Keratinocyte (primary cell): ENCODE data around the gene KCNJ6. TPM values are rescaled to one million over a fixed set of nuclear protein-coding genes. Genes with fewer than 3 reads are reported as not detected.

Experiments used
- DNase-seq: peaks from one replicate; pipeline ENCODE4 v3.0.0-alpha.2; 2011; ENCODE audit warnings: low read depth, missing footprints, low spot score
- FAIRE-seq: peaks from 2 replicates; lab custom pipeline; 2011; peaks lifted over from hg19 to GRCh38; lab: Jason Lieb, UNC
- H2AFZ ChIP-seq: 2 replicates; pipeline ENCODE4 v1.6.0; 2012; ENCODE audit warnings: low read length, control low read depth, inconsistent platforms; ENCODE audit not compliant: control insufficient read depth
- H3K27ac ChIP-seq: 2 replicates; pipeline ENCODE4 v1.5.1; 2011; ENCODE audit warnings: low read length; ENCODE audit not compliant: control insufficient read depth, insufficient read depth
- H3K27me3 ChIP-seq: 3 replicates; pipeline ENCODE4 v1.6.0; 2011; ENCODE audit warnings: low read length; ENCODE audit not compliant: control insufficient read depth, insufficient read depth; ENCODE audit errors: extremely low read depth
- H3K36me3 ChIP-seq, 2 experiments: 2 replicates in 1 of 2; 3 replicates in 1 of 2; pipeline ENCODE4 v1.5.1; 2011; ENCODE audit warnings: low read length in 2 of 2, mild to moderate bottlenecking in 1 of 2; ENCODE audit not compliant: control insufficient read depth in 2 of 2, insufficient read depth in 2 of 2; ENCODE audit errors: extremely low read depth in 1 of 2
- H3K4me1 ChIP-seq: 3 replicates; pipeline ENCODE4 v1.5.1; 2011; ENCODE audit warnings: low read length; ENCODE audit not compliant: control insufficient read depth, insufficient read depth; ENCODE audit errors: extremely low read depth
- H3K4me2 ChIP-seq: 3 replicates; pipeline ENCODE4 v1.6.0; 2011; ENCODE audit warnings: low read depth, low read length; ENCODE audit not compliant: control insufficient read depth, insufficient read depth; ENCODE audit errors: extremely low read depth
- H3K4me3 ChIP-seq, 3 experiments: fragments of 200-600 bp in 1 of 3; sonication (generic) in 1 of 3; 2 replicates in 2 of 3; 3 replicates in 1 of 3; pipeline ENCODE4 v1.5.1; 2011 to 2016; ENCODE audit warnings: low read length in 3 of 3, mild to moderate bottlenecking in 3 of 3, control low read depth in 2 of 3, inconsistent platforms in 1 of 3, low read depth in 1 of 3, mixed read lengths in 1 of 3, mixed run types in 1 of 3, moderate library complexity in 1 of 3; ENCODE audit not compliant: control insufficient read depth in 2 of 3, insufficient read depth in 2 of 3; ENCODE audit errors: extremely low read depth in 1 of 3
- H3K79me2 ChIP-seq: 2 replicates; pipeline ENCODE4 v1.6.0; 2012; ENCODE audit warnings: low read length; ENCODE audit not compliant: control insufficient read depth, insufficient read depth
- H3K9ac ChIP-seq: 3 replicates; pipeline ENCODE4 v1.6.0; 2011; ENCODE audit warnings: low read length; ENCODE audit not compliant: control insufficient read depth, insufficient read depth; ENCODE audit errors: extremely low read depth
- H3K9me1 ChIP-seq: 3 replicates; pipeline ENCODE4 v1.6.0; 2011; ENCODE audit warnings: low read length; ENCODE audit not compliant: control insufficient read depth, insufficient read depth; ENCODE audit errors: extremely low read depth
- H3K9me3 ChIP-seq: 2 replicates; pipeline ENCODE4 v1.5.1; 2012; ENCODE audit warnings: low read depth, low read length; ENCODE audit not compliant: control insufficient read depth
- H4K20me1 ChIP-seq: 3 replicates; pipeline ENCODE4 v1.6.0; 2011; ENCODE audit warnings: low read length; ENCODE audit not compliant: control insufficient read depth, insufficient read depth; ENCODE audit errors: extremely low read depth
- EZH2 ChIP-seq: IDR thresholded peaks from one replicate; pipeline ENCODE4 v1.6.1; 2012; ENCODE audit warnings: inconsistent platforms, mild to moderate bottlenecking, low read length, moderate library complexity
- dilution Hi-C: fragments of 300-500 bp; cut with MboI; formaldehyde crosslinking; loops from one replicate; pipeline ENCODE4 v1.7.0; 2020; ENCODE audit warnings: low sequenced_read_pairs; ENCODE audit not compliant: extremely low pct_ligation_motif_present
- polyA plus RNA-seq, 5 experiments: library from polyadenylated mRNA; depleted of rRNA in 3 of 5; stranded (reverse) in 3 of 5; stranded (forward) in 1 of 5; unstranded in 1 of 5; fragments of >200 nt; gene quantifications; 1 replicate in 1 of 5; 2 replicates in 3 of 5; 3 replicates in 1 of 5; pipeline versions ENCODE4 v1.2.1 to v1.2.3, GENCODE V29; 2011 to 2012; ENCODE audit warnings: missing spikeins in 2 of 5, low read depth in 1 of 5, low replicate concordance in 1 of 5
- TF ChIP-seq, protein P1 (sequence below), 3 experiments: IDR thresholded peaks in 1 of 3; conservative IDR thresholded peaks in 1 of 3; optimal IDR thresholded peaks in 1 of 3; 2 replicates in 2 of 3; 3 replicates in 1 of 3; pipeline versions ENCODE3 to v1.5.1; 2011; ENCODE audit warnings: low read length in 3 of 3, mild to moderate bottlenecking in 3 of 3, moderate library complexity in 2 of 3, control low read depth in 1 of 3, inconsistent platforms in 1 of 3; ENCODE audit not compliant: insufficient read depth in 2 of 3; ENCODE audit errors: extremely low read depth in 1 of 3

Gene KCNJ6
- polyA plus RNA-seq, 1 donor (not counting 4 experiments of a cell fraction or from before 2014, with no cell fraction given) = not detected

DNA sequence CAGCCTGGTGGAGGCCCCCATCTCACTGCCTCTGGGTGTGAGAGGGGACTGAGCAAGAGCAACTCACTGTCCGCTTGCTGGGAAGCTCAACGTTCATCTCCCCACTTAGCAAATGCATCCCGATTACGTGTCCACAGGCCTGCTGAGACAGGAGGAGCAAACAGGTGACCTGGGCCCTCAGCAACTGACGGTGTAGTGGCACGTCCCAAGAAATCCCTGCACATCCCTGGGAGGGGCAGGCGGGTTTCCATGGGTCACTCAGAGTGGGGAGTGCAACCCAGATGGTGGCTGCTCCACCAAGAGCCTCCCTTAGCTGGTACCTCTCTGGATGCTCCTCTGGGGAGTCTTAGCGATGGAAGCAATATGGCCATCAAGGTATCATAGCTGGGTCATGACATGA, 320.3 kb downstream of the KCNJ6 start:
- Histone ChIP-seq H3K4me3 (no peak overlapping the region), H3K4me1 (no peaks in the 10 kb centered on the region), H3K27me3 (no peaks in the 10 kb centered on the region), H2AFZ (no peak overlapping the region), H3K79me2 (no peaks in the 10 kb centered on the region), H3K4me2 (no peak overlapping the region), H4K20me1 (no peaks in the 10 kb centered on the region), H3K36me3 (no peaks in the 10 kb centered on the region), H3K9me3 (no peaks in the 10 kb centered on the region), H3K27ac (no peak overlapping the region), H3K9ac (no peak overlapping the region), H3K9me1 (no peaks in the 10 kb centered on the region)
- FAIRE-seq = no peak
- TF ChIP-seq, protein P1, sequence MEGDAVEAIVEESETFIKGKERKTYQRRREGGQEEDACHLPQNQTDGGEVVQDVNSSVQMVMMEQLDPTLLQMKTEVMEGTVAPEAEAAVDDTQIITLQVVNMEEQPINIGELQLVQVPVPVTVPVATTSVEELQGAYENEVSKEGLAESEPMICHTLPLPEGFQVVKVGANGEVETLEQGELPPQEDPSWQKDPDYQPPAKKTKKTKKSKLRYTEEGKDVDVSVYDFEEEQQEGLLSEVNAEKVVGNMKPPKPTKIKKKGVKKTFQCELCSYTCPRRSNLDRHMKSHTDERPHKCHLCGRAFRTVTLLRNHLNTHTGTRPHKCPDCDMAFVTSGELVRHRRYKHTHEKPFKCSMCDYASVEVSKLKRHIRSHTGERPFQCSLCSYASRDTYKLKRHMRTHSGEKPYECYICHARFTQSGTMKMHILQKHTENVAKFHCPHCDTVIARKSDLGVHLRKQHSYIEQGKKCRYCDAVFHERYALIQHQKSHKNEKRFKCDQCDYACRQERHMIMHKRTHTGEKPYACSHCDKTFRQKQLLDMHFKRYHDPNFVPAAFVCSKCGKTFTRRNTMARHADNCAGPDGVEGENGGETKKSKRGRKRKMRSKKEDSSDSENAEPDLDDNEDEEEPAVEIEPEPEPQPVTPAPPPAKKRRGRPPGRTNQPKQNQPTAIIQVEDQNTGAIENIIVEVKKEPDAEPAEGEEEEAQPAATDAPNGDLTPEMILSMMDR (optimal IDR thresholded peaks at IDR 0.05 in 1 of 3, IDR thresholded peaks at IDR 0.05 in 1 of 3, conservative IDR thresholded peaks at IDR 0.05 in 1 of 3; ENCODE audit: extremely low read depth in 1 of 3, insufficient read depth in 2 of 3, low read length in 3 of 3) = no peak
- no peak for TF ChIP-seq EZH2
- dilution Hi-C loops = no loop called here
- DNase-seq = no peak

DNA sequence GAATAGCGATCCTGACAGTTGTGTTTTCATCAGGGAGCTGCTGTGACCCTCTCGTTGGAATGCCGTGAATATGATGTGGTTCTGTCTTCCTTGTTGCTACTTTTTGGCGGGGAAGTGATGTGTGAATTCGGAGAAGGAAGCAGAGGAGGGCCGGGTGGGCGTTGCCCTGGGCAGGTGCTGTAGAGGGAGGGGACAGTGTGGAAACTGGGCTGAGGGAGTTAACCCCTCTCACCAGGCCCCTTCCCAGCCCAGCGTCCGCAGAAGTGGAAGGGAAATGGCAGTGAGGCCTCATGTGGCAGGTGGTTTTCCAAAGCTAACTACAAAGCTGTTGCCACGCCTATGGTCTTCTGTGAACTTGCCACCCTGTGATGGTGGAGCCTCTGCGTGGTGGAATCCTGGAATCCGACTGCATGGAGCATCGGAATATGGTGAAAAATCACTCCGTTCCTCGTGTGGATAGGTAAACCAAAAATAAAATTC, 321.7 kb downstream of the KCNJ6 start:
- Histone ChIP-seq H3K9me3 (no peaks in the 10 kb centered on the region), H3K4me2 (no peak overlapping the region), H3K36me3 (no peaks in the 10 kb centered on the region), H3K27ac (no peak overlapping the region), H3K9me1 (no peaks in the 10 kb centered on the region), H3K79me2 (no peaks in the 10 kb centered on the region), H3K4me3 (no peak overlapping the region), H3K4me1 (no peaks in the 10 kb centered on the region), H2AFZ (no peak overlapping the region), H4K20me1 (no peaks in the 10 kb centered on the region), H3K9ac (no peak overlapping the region), H3K27me3 (no peaks in the 10 kb centered on the region)
- FAIRE-seq (no peak), DNase-seq (no peak)
- TF ChIP-seq EZH2 = no peak
- dilution Hi-C loops = no loop called here
